ENCODE measurements around the gene PPFIA2.

- no peak for TF ChIP-seq CTCF (IDR thresholded peaks at IDR 0.05)
- no peak for TF ChIP-seq POLR2AphosphoS5 (IDR thresholded peaks at IDR 0.05)
These were observed 185.9 kb downstream of the PPFIA2 start for GRCh38 chr12:81573228-81573627.
